NCI-H187 (cell line): ENCODE results near the gene SLC30A2.
A peak's percentile ranks its signal among the peaks of the same experiment; 100 is the strongest.

Experiments used
- DNase-seq, 2 experiments: peaks; one replicate each; lab custom pipeline; 2025; lab: John Stamatoyannopoulos, UW

Gene SLC30A2

GRCh38 chr1:26022404-26022779 is 23.5 kb downstream of the SLC30A2 start:
- no peak for DNase-seq

DNA sequence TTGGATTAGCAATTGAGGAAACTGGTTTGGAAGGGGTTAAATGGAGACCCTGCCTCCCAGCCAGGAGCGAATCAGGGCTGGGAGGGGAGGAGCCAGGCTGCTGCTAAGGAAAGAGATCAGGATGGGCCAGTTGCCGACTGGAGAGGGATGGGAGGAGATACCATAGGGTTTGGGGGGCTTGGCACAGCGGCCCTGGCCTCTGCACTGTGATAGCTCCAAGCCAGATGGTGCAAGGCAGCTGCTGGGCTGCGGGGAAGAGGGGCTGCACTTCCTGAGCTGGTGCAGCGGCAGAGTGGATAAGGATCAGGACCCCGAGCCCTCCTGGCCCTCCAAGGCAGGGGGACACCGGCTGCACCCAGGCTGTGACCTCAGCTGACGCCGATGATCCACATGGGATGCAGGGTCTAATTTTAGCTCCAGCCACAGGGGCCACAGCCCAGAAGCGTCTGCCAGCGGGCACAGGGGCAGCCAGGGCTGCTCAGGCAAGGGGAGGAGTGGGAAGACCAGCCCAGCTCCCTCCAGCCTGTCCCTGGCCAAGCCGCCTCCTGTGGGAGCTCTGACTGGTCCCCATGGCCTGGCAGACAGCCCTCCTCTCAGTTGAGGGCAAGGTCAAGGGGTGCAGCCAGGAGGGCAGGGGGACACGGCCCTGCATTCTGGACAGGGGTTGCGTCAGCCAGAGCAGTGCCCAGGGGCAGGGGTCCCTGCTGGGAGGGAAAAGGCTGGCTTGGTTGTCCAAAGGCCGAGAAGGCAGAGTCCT is 24.1 kb downstream of the SLC30A2 start, which contains the start of gene EXTL1:
Gene EXTL1 (plus strand): TSS at position 129 of the 757 bp plus-strand sequence. CDS start 872 bp downstream, outside the sequence.
- DNase-seq, result no peak

DNA sequence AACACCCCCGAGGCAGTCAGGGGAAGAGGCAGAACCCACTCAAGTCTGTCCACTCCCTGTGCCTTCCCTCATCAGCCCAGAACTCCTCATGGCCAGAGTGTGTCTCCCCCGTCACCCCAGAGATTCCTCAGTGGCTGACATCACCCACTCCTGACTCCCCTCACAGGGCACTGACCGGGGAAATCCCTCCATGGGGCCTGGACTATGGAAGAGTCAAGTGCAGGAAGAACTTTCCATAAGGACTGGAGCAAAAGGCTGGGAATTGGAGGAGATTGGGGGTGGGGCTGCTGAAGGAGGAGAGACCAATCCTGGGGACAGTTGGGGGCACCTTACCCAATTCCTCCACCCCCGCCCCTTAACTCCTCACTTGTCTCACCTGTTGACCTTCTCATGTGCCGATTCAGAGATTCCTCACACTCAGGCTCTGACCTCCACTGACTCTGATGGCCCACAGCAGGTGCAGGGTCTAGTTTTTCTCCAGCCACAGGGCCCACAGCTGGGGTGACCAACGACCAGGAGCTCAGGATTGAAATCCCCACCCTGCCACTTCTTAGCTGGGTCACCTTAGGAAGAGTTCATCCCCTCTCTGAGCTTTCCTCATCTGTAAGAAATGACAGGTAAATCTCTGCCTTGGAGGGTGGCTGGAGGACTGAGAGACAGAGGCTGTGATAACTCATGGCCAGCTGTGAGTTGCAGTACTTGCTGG is 24.8 kb downstream of the SLC30A2 start:
- DNase-seq, result no peak

DNA sequence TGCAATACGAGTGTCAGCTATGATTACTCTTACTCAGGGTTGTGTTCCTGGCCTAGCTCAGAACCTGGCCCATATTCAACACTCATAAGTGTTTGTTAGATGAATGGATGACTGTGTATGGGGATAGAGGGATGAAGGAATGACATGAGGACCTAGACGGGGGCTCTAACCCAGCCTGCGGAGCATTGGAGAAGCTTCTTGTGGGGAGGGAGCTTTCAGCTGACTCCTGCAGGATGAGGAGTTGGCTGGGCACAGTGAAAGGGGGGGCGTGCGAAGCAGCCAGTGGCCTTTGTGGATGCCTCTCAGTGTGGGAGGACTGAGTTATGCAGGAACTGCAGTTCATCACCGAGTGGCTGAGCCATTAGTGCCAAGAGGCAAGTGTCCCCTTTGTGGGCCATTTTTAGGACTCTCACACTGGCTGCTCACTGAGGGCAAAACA is 25.6 kb downstream of the SLC30A2 start:
- no peak for DNase-seq

DNA sequence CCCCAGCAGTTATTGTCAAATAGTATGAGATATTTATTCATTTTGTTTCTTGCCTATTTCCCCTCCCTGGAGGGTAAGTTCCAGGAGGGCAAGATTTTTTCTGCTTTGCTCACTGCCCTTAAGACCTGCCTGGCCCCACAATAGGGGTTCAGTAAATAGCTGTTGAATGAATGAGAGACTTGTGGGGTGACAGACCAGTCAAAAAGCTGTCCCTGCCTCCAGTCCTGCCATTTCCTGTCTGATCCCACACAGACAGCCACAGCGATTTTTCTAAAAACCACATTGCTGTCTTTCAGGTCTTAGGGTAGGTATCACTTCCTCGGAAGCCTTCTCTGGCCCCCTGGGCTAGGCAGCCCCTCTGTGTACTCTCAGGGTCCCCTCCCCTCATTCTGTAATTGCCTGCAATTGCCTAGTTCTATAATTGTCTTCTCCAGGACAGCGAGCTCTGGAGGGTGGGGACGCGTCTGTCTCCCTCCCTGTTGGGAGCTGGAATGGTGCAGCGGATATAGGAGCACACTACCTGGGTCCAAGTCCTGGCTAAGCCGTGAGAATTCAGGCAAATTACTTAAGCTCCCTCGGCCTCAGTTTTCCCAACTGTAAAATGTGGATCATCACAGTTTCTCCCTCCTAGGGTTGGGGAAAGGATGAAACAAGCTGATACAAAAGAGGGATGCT is 26.1 kb downstream of the SLC30A2 start:
- no peak for DNase-seq

DNA sequence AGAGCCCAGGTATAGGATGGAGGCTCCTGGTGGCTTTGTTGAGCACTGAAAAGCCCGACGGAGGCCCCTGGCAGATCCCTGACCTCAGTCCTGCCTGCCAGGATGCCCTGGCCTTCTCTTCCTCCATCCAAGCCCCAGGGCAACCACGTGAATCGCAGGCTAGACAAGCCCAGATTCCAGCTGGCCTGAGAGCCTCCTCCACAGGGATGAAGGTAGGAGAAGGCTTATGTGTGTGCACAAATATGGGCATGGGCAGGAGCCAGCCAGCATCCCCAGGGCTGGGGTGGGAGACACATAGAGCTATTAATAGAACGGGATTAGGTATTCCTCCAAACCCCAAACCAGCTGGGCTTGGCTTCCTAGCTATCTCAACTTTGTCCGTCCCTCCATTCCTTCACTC is 28.3 kb downstream of the SLC30A2 start:
- no peak for DNase-seq

- no peak for DNase-seq
Measured at GRCh38 chr1:26016953-26017545, 28.9 kb downstream of the SLC30A2 start.

DNA sequence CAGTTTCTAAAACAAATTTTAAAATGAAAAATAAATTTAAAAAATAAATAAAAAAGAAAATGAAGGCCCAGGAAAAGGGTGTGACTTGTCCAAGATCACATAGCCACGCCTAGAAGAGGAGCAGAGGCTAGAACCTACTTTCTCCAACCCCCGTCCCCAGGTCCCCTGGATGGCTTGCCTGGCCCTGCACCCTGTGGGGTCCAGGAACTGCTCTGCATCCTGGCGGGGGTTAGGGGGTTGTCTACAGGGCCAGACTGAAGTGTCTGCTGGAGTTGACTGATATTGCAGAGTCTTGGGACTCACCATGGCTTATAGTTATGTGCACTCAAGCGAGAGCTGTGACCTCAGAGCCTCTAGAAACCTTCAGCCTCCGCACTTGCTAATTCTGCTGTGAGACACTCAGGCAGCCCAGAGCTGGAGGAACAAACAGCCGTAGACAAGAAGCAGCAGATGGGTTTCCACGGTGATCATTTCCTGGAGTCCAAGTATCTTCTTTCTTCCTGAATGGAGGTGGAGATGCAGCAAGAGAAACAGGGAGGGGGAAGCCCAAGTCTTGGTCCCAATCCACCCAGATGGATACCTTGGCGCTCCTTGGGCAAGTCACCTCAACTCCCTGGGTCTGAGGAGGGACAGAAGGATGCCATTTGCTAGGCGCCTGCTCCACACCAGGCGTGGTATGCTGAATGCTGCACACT is 29.5 kb downstream of the SLC30A2 start:
- no peak for DNase-seq

DNA sequence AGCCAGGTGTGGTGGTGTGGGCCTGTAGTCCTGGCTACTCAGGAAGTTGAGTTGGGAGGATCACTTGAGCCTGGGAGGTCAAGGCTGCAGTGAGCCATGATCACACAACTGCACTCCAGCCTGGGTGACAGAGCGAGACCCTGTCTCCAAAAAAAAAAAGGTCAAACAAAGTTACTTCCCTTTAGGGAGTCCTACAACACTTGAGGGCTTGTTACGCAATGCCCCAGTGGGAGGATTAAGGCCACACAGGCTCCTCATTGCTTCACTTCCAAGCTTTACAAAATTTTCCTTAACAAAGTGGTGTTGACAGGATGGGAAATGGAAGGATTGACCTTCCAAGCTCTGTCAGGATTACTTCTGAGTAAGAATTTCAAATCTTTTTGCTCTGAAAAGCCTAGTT is 30.6 kb downstream of the SLC30A2 start:
- DNase-seq, result no peak

- DNase-seq, result no peak
Measured at GRCh38 chr1:26014179-26014578, 31.7 kb downstream of the SLC30A2 start.

DNA sequence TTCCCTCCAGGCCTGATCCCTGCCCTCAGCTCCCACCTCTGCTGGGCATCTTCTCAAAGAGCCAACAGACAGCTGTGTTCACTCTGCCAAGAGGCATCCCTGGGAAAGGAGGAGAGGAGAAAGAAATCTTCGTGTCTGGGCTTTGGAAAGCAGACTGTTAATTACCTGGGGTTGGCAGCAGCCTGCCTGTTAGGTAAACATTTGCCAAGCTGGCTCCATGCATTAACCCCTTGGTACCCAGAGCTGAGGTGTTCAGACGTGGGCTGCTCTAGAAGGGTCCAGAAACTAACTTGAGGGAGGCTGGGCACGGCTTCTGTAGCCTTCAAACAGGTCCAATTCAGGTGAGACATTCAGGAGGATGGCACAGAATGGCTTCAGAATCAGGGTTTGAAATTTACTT is 33.1 kb downstream of the SLC30A2 start:
- DNase-seq, result no peak

- peak in 1 of 2 experiments; percentile 33 for DNase-seq
Measured at GRCh38 chr1:26010825-26011224, 35.1 kb downstream of the SLC30A2 start.

DNA sequence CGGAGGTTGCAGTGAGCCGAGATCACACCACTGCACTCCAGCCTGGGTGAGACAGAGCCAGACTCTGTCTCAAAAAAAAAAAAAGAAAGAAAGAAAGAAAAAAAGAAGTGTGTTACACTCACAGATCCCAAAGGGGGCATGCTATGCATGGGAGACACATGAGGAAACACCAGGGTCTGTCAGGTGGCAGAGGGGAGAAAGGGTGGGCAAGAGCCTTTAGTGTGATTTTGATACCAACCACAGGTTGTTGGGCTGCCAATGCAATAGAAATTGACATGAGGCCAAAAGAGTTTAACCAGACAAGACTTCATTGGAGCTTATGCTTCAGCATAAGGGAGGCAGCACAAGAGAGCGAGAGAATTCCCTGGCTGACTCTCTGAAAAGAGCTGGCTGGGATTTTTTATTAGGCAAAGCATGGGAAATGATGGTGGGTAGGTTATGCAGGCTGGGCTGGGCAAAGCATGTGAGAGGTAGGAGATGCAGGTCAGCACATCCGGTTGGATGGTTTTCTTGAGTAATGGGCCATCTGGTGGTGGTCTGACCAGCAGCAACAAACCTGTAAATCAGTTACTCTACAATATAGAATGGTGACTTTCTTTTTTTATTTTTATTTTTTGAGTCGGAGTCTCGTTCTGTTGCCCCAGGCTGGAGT is 36.0 kb downstream of the SLC30A2 start:
- DNase-seq, result no peak

DNA sequence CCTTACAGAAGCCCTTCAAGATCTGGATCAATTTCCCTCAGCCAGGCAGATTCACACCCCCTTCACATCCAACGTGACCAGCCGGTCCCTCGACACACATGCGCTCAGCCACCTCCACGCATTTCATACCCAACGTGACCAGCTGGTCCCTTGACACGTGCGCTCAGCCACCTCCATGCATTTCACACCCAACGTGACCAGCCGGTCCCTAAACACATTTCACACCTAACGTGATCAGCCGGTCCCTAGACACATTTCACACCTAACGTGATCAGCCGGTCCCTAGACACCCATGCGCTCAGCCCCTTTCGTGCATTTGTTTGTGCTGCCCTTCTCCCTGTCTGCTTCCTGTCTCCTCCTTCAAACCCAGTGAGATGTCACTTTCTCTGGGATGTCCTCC is 39.2 kb downstream of the SLC30A2 start:
- DNase-seq, result no peak

DNA sequence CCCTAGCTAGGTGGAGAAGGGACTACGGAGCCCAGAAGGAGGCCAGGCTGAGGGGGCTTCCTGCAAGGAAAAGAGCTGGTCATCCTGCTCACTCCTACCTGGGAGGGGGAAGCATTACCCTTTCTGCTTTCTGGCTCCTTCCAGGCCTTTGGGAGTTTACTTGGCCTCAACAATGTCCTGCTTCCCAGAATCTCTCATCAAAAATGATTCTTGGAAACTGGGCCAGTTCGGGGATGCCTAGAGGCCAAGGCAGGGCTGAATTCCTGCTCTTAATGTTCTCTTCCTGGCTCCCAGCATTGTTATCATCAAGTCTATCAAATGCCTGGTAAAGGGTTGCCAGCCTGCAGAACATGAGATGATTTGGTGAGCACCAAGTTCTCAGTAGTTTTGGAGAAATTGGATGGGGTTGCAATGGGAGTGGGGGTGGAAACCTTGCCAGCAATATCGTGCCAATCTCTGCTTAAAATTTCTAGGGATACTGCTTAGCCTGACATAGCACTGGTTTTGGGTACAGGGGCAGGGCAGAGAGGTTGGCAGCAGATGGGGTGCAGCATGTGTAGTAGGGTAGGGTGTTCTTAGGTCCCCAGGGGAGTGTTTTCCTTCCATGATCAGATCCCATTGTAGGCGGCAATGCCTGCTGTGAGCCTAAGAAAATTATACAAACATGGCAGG is 40.3 kb downstream of the SLC30A2 start:
- no peak for DNase-seq

GRCh38 chr1:26003756-26004155 is 42.2 kb downstream of the SLC30A2 start:
- no peak for DNase-seq

- no peak for DNase-seq
Measured at GRCh38 chr1:26003262-26003661, 42.7 kb downstream of the SLC30A2 start.

GRCh38 chr1:25999041-25999800 is 46.7 kb downstream of the SLC30A2 start:
- DNase-seq, result no peak

DNA sequence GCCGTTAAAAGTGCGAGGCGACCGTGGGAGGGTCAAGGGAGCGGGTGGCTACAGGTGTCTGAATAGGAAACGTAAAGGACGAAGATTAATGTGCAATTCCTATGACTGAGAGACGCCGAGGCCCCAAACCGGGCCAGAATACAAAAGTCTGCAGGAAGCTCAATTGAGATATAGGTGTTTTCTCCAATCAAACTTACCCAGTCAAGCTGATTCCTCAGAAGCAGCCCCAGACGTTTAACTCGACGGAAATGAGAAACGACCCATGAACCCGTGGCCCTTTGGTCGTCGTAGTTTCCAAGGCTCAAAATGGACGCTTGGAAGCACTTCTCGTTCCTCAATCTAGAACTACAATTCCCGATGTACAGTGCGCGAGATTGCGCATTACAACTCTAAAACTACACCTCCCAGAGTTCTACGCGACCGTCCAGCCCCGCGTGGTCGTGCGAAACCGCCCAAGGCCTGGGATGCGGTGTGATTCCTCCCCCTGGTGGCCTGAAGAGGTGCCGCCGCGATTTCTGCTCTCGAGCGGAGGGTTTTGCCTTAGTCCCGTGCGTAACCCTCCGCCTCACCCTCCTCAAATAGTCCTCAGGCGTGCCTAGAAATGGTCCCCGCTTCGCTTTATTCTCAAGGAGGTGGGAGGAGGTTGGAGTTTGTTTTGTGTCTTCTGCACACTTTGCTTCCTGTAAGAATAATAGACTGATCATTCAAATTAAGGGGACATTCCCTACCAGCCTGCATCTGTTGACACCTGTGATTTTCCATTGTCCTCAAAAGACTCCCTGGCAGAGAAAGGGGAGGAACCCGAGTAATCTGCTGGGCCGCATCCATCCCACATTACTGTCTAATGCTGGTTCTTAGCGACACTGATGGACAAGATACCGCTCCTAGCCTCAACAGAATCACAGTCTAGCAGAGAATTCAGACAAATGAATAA is 47.8 kb downstream of the SLC30A2 start, which contains the start of gene PAFAH2:
Gene PAFAH2 (minus strand): TSS at position 236 of the 934 bp plus-strand sequence. CDS start 7,247 bp downstream, outside the sequence.
- peak; percentile 90 to 96 for DNase-seq
